Measurements from ENCODE around the gene SMDT1.

DNA sequence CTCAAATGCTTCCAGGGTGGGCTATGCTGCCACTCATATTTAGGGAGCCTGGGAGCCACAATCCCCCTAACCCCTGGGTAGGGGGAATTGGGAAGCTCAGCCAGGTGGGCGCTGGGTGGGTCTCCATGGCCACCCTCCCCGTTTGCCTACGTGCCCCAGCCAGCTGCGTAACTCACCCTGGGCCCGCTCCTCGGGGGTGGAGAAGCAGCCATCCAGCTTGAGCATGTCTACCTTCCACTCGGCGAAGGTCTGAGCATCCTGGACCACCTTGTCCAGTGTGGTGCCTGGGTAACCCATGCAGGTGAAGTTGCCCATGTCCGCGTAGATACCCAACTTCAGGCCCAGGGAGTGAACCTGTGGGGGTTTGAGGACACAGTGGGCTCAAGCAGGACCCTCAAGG, 12.6 kb upstream of the SMDT1 start:
- TF ChIP-seq EZH2 (optimal IDR thresholded peaks at IDR 0.05; ENCODE audit: low read depth, low read length): no peak
- TF ChIP-seq, protein P1, sequence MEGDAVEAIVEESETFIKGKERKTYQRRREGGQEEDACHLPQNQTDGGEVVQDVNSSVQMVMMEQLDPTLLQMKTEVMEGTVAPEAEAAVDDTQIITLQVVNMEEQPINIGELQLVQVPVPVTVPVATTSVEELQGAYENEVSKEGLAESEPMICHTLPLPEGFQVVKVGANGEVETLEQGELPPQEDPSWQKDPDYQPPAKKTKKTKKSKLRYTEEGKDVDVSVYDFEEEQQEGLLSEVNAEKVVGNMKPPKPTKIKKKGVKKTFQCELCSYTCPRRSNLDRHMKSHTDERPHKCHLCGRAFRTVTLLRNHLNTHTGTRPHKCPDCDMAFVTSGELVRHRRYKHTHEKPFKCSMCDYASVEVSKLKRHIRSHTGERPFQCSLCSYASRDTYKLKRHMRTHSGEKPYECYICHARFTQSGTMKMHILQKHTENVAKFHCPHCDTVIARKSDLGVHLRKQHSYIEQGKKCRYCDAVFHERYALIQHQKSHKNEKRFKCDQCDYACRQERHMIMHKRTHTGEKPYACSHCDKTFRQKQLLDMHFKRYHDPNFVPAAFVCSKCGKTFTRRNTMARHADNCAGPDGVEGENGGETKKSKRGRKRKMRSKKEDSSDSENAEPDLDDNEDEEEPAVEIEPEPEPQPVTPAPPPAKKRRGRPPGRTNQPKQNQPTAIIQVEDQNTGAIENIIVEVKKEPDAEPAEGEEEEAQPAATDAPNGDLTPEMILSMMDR (IDR thresholded peaks at IDR 0.05; ENCODE audit: low read length): no peak
